Trophoblast cell (in vitro differentiated cells and primary cell): ENCODE data around the gene RPS16.

Experiments
- DNase-seq, 2 donors: peaks; one replicate each; pipeline ENCODE4 v3.0.0-alpha.2; 2016
- H2AFZ ChIP-seq: 2 replicates; pipeline ENCODE4 v1.6.1; 2013; ENCODE audit warnings: low read length, moderate library complexity, mild to moderate bottlenecking; ENCODE audit not compliant: insufficient read depth, poor library complexity
- H2AK5ac ChIP-seq: 2 replicates; pipeline ENCODE4 v1.6.1; 2013; ENCODE audit warnings: mild to moderate bottlenecking, low read length
- H2BK120ac ChIP-seq: 2 replicates; pipeline ENCODE4 v1.6.1; 2013; ENCODE audit warnings: low read length, mild to moderate bottlenecking, moderate library complexity; ENCODE audit not compliant: insufficient read depth, poor library complexity
- H2BK12ac ChIP-seq: 2 replicates; pipeline ENCODE4 v1.6.1; 2013; ENCODE audit warnings: mild to moderate bottlenecking, low read length, moderate library complexity
- H2BK5ac ChIP-seq: 2 replicates; pipeline ENCODE4 v1.6.1; 2013; ENCODE audit warnings: low read length, low read depth, moderate library complexity, mild to moderate bottlenecking; ENCODE audit not compliant: poor library complexity
- H3K14ac ChIP-seq: 2 replicates; pipeline ENCODE4 v1.6.1; 2013; ENCODE audit warnings: mild to moderate bottlenecking, low read length
- H3K18ac ChIP-seq: 2 replicates; pipeline ENCODE4 v1.6.1; 2013; ENCODE audit warnings: mild to moderate bottlenecking, low read length
- H3K23ac ChIP-seq: 2 replicates; pipeline ENCODE4 v1.6.1; 2013; ENCODE audit warnings: low read length
- H3K27ac ChIP-seq: 2 replicates; pipeline ENCODE4 v1.5.1; 2013; ENCODE audit warnings: low read depth, mild to moderate bottlenecking, inconsistent platforms, low read length, moderate library complexity
- H3K27me3 ChIP-seq: 2 replicates; pipeline ENCODE4 v1.6.1; 2013; ENCODE audit warnings: inconsistent platforms, mild to moderate bottlenecking, low read length, moderate library complexity; ENCODE audit not compliant: insufficient read depth
- H3K36me3 ChIP-seq, 2 experiments: 1 replicate in 1 of 2; 2 replicates in 1 of 2; pipeline ENCODE4 v1.6.1; 2013; ENCODE audit warnings: low read length in 2 of 2, mild to moderate bottlenecking in 2 of 2, moderate library complexity in 1 of 2; ENCODE audit not compliant: insufficient read depth in 2 of 2, control insufficient read depth in 1 of 2
- H3K4ac ChIP-seq: 2 replicates; pipeline ENCODE4 v1.6.1; 2013; ENCODE audit warnings: low read depth, mild to moderate bottlenecking, low read length, moderate library complexity
- H3K4me1 ChIP-seq, 2 experiments: 1 replicate in 1 of 2; 2 replicates in 1 of 2; pipeline ENCODE4 v1.6.1; 2013; ENCODE audit warnings: low read length in 2 of 2, mild to moderate bottlenecking in 2 of 2, moderate library complexity in 1 of 2; ENCODE audit not compliant: insufficient read depth in 2 of 2, control insufficient read depth in 1 of 2
- H3K4me2 ChIP-seq: 2 replicates; pipeline ENCODE4 v1.6.1; 2013; ENCODE audit warnings: inconsistent platforms, mild to moderate bottlenecking, low read length, moderate library complexity
- H3K4me3 ChIP-seq: 2 replicates; pipeline ENCODE4 v1.5.1; 2013; ENCODE audit warnings: mild to moderate bottlenecking, low read depth, low read length, inconsistent platforms
- H3K79me1 ChIP-seq: one replicate; pipeline ENCODE4 v1.6.1; 2013; ENCODE audit warnings: low read length
- H3K79me2 ChIP-seq: 2 replicates; pipeline ENCODE4 v1.6.1; 2013; ENCODE audit warnings: low read length, mild to moderate bottlenecking; ENCODE audit not compliant: control insufficient read depth, insufficient read depth, poor library complexity
- H3K9ac ChIP-seq: 2 replicates; pipeline ENCODE4 v1.6.1; 2013; ENCODE audit warnings: mild to moderate bottlenecking, low read length
- H3K9me3 ChIP-seq: 2 replicates; pipeline ENCODE4 v1.6.1; 2013; ENCODE audit warnings: low read depth, mild to moderate bottlenecking, control low read depth, inconsistent platforms, low read length; ENCODE audit not compliant: insufficient read depth
- H4K12ac ChIP-seq: 2 replicates; pipeline ENCODE4 v1.6.1; 2013; ENCODE audit warnings: low read depth, mild to moderate bottlenecking, low read length, moderate library complexity
- H4K8ac ChIP-seq: 2 replicates; pipeline ENCODE4 v1.6.1; 2013; ENCODE audit warnings: low read depth, mild to moderate bottlenecking, low read length, moderate library complexity
- H4K91ac ChIP-seq: one replicate; pipeline ENCODE4 v1.6.1; 2013; ENCODE audit warnings: low read depth, mild to moderate bottlenecking, low read length, moderate library complexity
- WGBS: extraction: QIAGEN DNeasy Blood & Tissue Kit; methylation state at CpG from one replicate; pipeline ENCODE4 v1.1.7; 2013; ENCODE audit warnings: missing lambda C conversion rate; ENCODE audit not compliant: insufficient read length, insufficient coverage; ENCODE audit errors: extremely low coverage; 5-methylcytosine and 5-hydroxymethylcytosine counted together

RPS16 gene

DNA sequence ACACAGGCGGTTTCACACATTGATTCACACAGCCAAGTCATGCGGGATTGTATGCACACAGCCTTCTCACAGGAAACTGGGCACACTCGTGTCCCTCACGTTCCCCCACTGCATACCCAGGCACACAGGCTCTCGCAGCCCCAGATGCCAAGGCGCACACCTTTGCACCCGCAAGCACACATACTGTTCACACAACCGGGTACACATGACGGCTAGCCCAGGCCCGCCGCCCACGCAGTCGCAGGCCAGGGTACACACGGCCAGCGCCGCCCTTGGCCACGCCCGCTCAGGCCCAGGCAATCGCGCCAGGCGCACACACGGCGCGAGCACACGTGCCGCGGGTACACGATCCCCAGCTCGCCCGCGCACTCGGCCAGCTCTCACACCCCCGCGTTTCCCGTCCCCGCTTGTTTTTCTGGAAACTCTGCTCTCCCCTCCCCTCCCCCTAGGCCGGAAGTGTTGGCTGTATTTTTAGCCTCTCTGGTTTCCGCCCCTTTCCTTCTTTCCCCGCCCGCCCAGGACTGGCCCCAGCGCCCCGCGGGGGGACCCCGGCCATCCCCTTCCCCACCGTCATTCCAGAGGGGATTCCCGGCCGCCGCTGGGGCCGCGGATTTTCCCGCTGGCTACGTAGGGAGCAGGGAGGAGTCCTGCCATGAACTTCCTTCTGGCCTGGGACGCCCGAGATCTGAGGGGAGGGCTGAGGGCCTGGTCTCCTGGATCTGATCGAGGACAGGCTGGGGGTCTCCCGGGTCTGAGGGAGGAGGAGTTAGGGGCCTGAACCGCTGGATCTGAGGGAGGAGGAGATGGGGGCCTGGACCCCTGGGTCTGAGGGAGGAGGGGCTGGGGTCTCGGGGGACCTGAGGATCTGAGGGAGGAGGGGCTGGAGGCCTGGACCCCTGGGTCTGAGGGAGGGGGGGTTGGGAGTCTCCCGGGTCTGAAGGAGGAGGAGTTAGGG is 33.1 kb downstream of the RPS16 start:
- peak overlapping the region; percentile 94 for H2BK120ac ChIP-seq
- H3K36me3 ChIP-seq = peaks cover under 1 to 4% of the 10 kb centered on the region in 2 experiments
- peak overlapping the region; percentile 51 for H2AFZ ChIP-seq
- H3K27ac ChIP-seq = peak overlapping the region; percentile 93
- H3K79me1 ChIP-seq = peaks cover 27% of the 10 kb centered on the region
- H3K4me1 ChIP-seq = peaks cover 27 to 41% of the 10 kb centered on the region in 2 experiments
- H2BK5ac ChIP-seq = peak overlapping the region; percentile 92
- peak overlapping the region; percentile 15 for H3K9ac ChIP-seq
- peak overlapping the region; percentile 65 for H2BK12ac ChIP-seq
- peak overlapping the region; percentile 96 for H3K18ac ChIP-seq
- H3K4me2 ChIP-seq = peak overlapping the region; percentile 81
- H3K4me3 ChIP-seq = peak overlapping the region; percentile 59
- peak overlapping the region; percentile 95 for H4K8ac ChIP-seq
- peak; percentile 86 to 88 for DNase-seq
- H3K27me3 ChIP-seq = no peaks in the 10 kb centered on the region
- peak overlapping the region; percentile 98 for H3K14ac ChIP-seq
- H3K23ac ChIP-seq = no peak overlapping the region
- no peaks in the 10 kb centered on the region for H3K9me3 ChIP-seq
- peak overlapping the region; percentile 95 for H2AK5ac ChIP-seq
- H4K91ac ChIP-seq = peak overlapping the region; percentile 98
- H3K4ac ChIP-seq = peak overlapping the region; percentile 85
- peaks cover 18% of the 10 kb centered on the region for H3K79me2 ChIP-seq
- WGBS = no CpG with 5 or more reads among the region's 59 CpGs
- H4K12ac ChIP-seq = peak overlapping the region; percentile 79

DNA sequence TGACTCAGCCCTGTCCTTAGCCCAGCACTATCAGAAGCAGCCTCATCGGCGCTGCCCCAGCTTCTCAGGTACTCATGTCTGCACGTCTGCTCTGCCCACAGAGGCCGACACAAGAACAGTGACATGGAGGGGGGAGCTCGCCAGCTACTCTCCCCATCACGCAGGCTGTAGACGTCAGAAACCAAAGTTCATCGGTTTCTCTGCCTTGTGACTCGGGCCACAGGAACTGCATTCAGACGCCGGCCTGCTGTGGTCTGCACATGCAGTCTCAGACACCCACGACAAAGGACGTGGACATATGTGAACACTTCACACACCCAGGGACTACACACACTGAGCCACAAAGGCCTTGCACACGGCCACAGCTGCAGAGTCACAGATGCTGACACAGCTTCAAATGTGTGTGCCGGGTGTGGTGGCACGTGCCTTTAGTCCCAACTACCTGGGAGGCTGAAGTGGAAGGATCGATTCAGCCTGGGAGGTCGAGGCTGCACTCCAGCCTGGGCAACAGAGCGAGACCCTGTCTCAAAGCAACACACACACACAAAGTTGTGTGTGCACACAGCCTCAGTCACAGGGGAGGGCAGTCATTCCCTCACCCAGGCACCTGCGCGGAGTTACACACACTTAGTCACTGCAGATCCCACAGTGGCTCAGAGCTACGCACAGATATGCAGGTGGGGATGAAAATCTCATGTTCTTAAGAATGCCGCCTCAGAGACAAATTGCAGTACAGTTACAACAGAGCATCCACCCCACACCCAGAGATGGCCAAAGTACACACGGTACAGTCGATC is 34.0 kb downstream of the RPS16 start:
- H3K36me3 ChIP-seq = peaks cover 5 to 10% of the 10 kb centered on the region in 2 experiments
- peak overlapping the region; percentile 1 for H2BK12ac ChIP-seq
- H4K91ac ChIP-seq = peak overlapping the region; percentile 98

DNA sequence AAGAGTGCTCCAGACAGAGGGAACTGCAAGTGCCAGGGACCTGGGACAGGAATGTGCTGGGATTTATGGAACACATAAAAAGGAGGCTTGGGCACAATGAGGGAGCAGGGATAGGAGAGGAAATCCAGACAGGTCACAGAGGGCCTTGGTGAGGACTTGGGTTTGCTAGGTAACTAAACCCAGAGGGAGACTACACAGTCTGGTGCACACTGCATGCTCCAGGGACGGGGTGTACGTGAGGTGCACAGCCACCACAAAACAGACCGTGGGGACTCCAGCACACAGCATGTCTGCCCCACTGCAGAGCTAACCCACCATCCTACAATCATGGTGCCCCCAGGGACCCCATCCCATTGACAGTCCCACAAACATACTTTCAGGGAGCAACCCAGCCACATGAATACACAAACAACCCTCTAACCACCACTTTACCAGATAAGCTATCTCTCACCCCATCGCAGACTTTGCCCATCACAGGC is 34.6 kb downstream of the RPS16 start:
- Histone ChIP-seq H3K79me2 (peaks cover 7% of the 10 kb centered on the region), H3K9me3 (no peaks in the 10 kb centered on the region), H3K4me1 (peaks cover 27 to 38% of the 10 kb centered on the region in 2 experiments), H2BK120ac (no peak overlapping the region), H4K12ac (no peak overlapping the region), H2BK12ac (peak overlapping the region; percentile 18), H3K18ac (no peak overlapping the region), H3K27ac (no peak overlapping the region), H4K91ac (peak overlapping the region; percentile 38), H3K79me1 (peaks cover 18% of the 10 kb centered on the region), H3K27me3 (no peaks in the 10 kb centered on the region), H4K8ac (no peak overlapping the region), H3K23ac (no peak overlapping the region), H3K4me3 (no peak overlapping the region), H3K36me3 (peaks cover 5 to 10% of the 10 kb centered on the region in 2 experiments), H2AFZ (no peak overlapping the region), H3K9ac (no peak overlapping the region), H3K14ac (no peak overlapping the region), H2AK5ac (no peak overlapping the region), H3K4me2 (no peak overlapping the region), H2BK5ac (no peak overlapping the region), H3K4ac (no peak overlapping the region)
- no CpG with 5 or more reads among the region's 4 CpGs for WGBS
- no peak for DNase-seq

More for the DNA sequence above, 34.0 kb downstream of the RPS16 start:
- H3K4ac ChIP-seq = no peak overlapping the region
- peak overlapping the region; percentile 65 for H4K12ac ChIP-seq
- no peak overlapping the region for H3K18ac ChIP-seq
- peak overlapping the region; percentile 12 for H2AK5ac ChIP-seq
- no CpG with 5 or more reads among the region's 25 CpGs for WGBS
- no peak overlapping the region for H2AFZ ChIP-seq
- no peak overlapping the region for H3K23ac ChIP-seq
- peaks cover 27 to 40% of the 10 kb centered on the region in 2 experiments for H3K4me1 ChIP-seq
- H3K9ac ChIP-seq = no peak overlapping the region
- H2BK5ac ChIP-seq = no peak overlapping the region
- H2BK120ac ChIP-seq = no peak overlapping the region
- peaks cover 19% of the 10 kb centered on the region for H3K79me1 ChIP-seq
- peak overlapping the region; percentile 81 for H3K4me2 ChIP-seq
- H3K14ac ChIP-seq = peak overlapping the region; percentile 59
- H3K27ac ChIP-seq = peak overlapping the region; percentile 93
- peaks cover 10% of the 10 kb centered on the region for H3K79me2 ChIP-seq
- peak overlapping the region; percentile 59 for H3K4me3 ChIP-seq
- H4K8ac ChIP-seq = peak overlapping the region; percentile 50
- H3K27me3 ChIP-seq = no peaks in the 10 kb centered on the region
- no peaks in the 10 kb centered on the region for H3K9me3 ChIP-seq
- DNase-seq = peak; percentile 83 to 85

DNA sequence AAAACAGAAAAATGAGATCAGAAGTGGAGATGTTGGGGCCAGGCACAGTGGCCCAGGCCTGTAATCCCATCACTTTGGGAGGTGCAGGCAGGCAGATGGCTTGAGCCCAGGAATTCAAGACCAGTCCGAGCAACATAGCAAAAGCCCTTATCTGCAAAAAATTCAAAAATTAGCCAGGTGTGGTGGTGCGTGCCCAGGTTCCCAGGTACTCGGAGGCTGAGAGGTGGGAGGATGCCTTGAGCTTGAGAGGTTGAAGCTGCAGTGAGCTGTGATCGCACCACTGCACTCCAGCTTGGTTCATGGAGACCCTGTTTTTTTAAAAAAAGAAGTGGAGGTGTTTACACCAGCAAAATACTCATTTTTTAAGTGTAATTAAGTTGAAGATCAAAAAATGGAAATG is 35.7 kb downstream of the RPS16 start:
- no peak overlapping the region for H3K9ac ChIP-seq
- no peak overlapping the region for H2BK5ac ChIP-seq
- no peak overlapping the region for H2BK12ac ChIP-seq
- peaks cover 18% of the 10 kb centered on the region for H3K79me1 ChIP-seq
- H3K36me3 ChIP-seq = peaks cover 11 to 16% of the 10 kb centered on the region in 2 experiments
- no peak overlapping the region for H4K12ac ChIP-seq
- no peak overlapping the region for H2AK5ac ChIP-seq
- no peak overlapping the region for H3K4ac ChIP-seq
- no peak overlapping the region for H4K91ac ChIP-seq
- no peak overlapping the region for H3K18ac ChIP-seq
- WGBS = no CpG with 5 or more reads among the region's 4 CpGs
- no peak overlapping the region for H3K4me3 ChIP-seq
- no peak overlapping the region for H2BK120ac ChIP-seq
- H3K27me3 ChIP-seq = no peaks in the 10 kb centered on the region
- DNase-seq = peak in 1 of 2 donors; percentile 47
- no peak overlapping the region for H3K27ac ChIP-seq
- H4K8ac ChIP-seq = no peak overlapping the region
- H3K4me2 ChIP-seq = no peak overlapping the region
- H3K79me2 ChIP-seq = peaks cover 7% of the 10 kb centered on the region
- no peak overlapping the region for H2AFZ ChIP-seq
- no peak overlapping the region for H3K14ac ChIP-seq
- H3K4me1 ChIP-seq = peaks cover 27 to 37% of the 10 kb centered on the region in 2 experiments
- H3K23ac ChIP-seq = no peak overlapping the region
- no peaks in the 10 kb centered on the region for H3K9me3 ChIP-seq
